CD14-positive monocyte (primary cell): ENCODE measurements around the gene SLC43A2. TPM values are rescaled to one million over a fixed set of nuclear protein-coding genes. Genes with fewer than 3 reads are reported as not detected.

Experiments used
- DNase-seq, 3 donors: peaks; one replicate each; pipeline ENCODE4 v3.0.0-alpha.2; 2011 to 2022
- H2AFZ ChIP-seq: 2 replicates; pipeline ENCODE4 v1.6.0; 2012; ENCODE audit warnings: mild to moderate bottlenecking, low read depth, low read length, inconsistent platforms; ENCODE audit not compliant: insufficient read depth, poor library complexity, severe bottlenecking
- H3K27ac ChIP-seq, 2 donors: 1 replicate in 1 of 2; 2 replicates in 1 of 2; pipeline ENCODE4 v1.5.1; 2012 to 2013; ENCODE audit warnings: low read length in 2 of 2, control low read depth in 1 of 2, inconsistent platforms in 1 of 2, low read depth in 1 of 2, mild to moderate bottlenecking in 1 of 2
- H3K27me3 ChIP-seq, 2 donors: one replicate each; pipeline versions ENCODE4 v1.6.0 to v1.6.1; 2011 to 2013; ENCODE audit warnings: low read length in 2 of 2; ENCODE audit not compliant: control insufficient read depth in 2 of 2, insufficient read depth in 2 of 2
- H3K36me3 ChIP-seq, 2 donors: replicated peaks in 1 of 2; 1 replicate in 1 of 2; 2 replicates in 1 of 2; pipeline versions ENCODE4 v1.5.1 to v1.6.1; 2012 to 2013; ENCODE audit warnings: low read length in 2 of 2, control low read depth in 1 of 2, inconsistent platforms in 1 of 2, mild to moderate bottlenecking in 1 of 2; ENCODE audit not compliant: insufficient read depth in 2 of 2, control insufficient read depth in 1 of 2
- H3K4me1 ChIP-seq, 2 donors: 1 replicate in 1 of 2; 2 replicates in 1 of 2; pipeline versions ENCODE4 v1.5.1 to v1.6.1; 2012 to 2013; ENCODE audit warnings: low read length in 2 of 2, control low read depth in 1 of 2, inconsistent platforms in 1 of 2, mild to moderate bottlenecking in 1 of 2, moderate library complexity in 1 of 2; ENCODE audit not compliant: insufficient read depth in 2 of 2, control insufficient read depth in 1 of 2
- H3K4me2 ChIP-seq: replicated peaks from 2 replicates; pipeline ENCODE3; 2012; ENCODE audit warnings: low read length, moderate library complexity, mild to moderate bottlenecking; ENCODE audit not compliant: poor library complexity, severe bottlenecking; ENCODE audit errors: extremely low read depth
- H3K4me3 ChIP-seq, 3 experiments: fragments of 200-600 bp in 1 of 3; sonication (generic) in 1 of 3; replicated peaks in 1 of 3; 1 replicate in 2 of 3; 2 replicates in 1 of 3; pipeline ENCODE4 v1.5.1; 2011 to 2013; ENCODE audit warnings: low read length in 3 of 3, mild to moderate bottlenecking in 3 of 3, control low read depth in 2 of 3, low read depth in 2 of 3, inconsistent platforms in 1 of 3, moderate library complexity in 1 of 3
- H3K79me2 ChIP-seq: 2 replicates; pipeline ENCODE4 v1.6.0; 2012; ENCODE audit warnings: mild to moderate bottlenecking, control low read depth, inconsistent platforms, low read length, moderate library complexity; ENCODE audit not compliant: insufficient read depth
- H3K9ac ChIP-seq: 2 replicates; pipeline ENCODE4 v1.6.0; 2017; ENCODE audit warnings: low read length, mild to moderate bottlenecking; ENCODE audit not compliant: insufficient read depth, poor library complexity, severe bottlenecking
- H3K9me3 ChIP-seq, 2 donors: replicated peaks in 1 of 2; 1 replicate in 1 of 2; 2 replicates in 1 of 2; pipeline versions ENCODE4 v1.5.1 to v1.6.1; 2012 to 2013; ENCODE audit warnings: low read length in 2 of 2, control low read depth in 1 of 2; ENCODE audit not compliant: control insufficient read depth in 1 of 2, insufficient read depth in 1 of 2
- H4K20me1 ChIP-seq: 2 replicates; pipeline ENCODE4 v1.6.0; 2012; ENCODE audit warnings: mild to moderate bottlenecking, low read length, control low read depth, moderate library complexity; ENCODE audit not compliant: insufficient read depth
- H3K27ac Mint-ChIP-seq, 7 donors: one replicate each; pipeline ENCODE4 v1.8.0; 2020; ENCODE audit warnings: mild to moderate bottlenecking in 7 of 7, mixed read lengths in 7 of 7, moderate library complexity in 6 of 7, inconsistent platforms in 2 of 7
- H3K27me3 Mint-ChIP-seq, 3 donors: one replicate each; pipeline ENCODE4 v1.8.0; 2021 to 2022; ENCODE audit warnings: low read depth in 3 of 3, mild to moderate bottlenecking in 3 of 3, mixed read lengths in 3 of 3, moderate library complexity in 3 of 3, inconsistent platforms in 1 of 3
- H3K36me3 Mint-ChIP-seq, 2 donors: one replicate each; pipeline ENCODE4 v1.8.0; 2020; ENCODE audit warnings: mixed read lengths in 2 of 2, inconsistent platforms in 1 of 2, mild to moderate bottlenecking in 1 of 2
- H3K4me1 Mint-ChIP-seq: one replicate; pipeline ENCODE4 v1.8.0; 2020; ENCODE audit warnings: mild to moderate bottlenecking, mixed read lengths
- H3K4me3 Mint-ChIP-seq, 2 donors: one replicate each; pipeline ENCODE4 v1.8.0; 2020; ENCODE audit warnings: mild to moderate bottlenecking in 2 of 2, mixed read lengths in 2 of 2, moderate library complexity in 1 of 2
- H3K9me3 Mint-ChIP-seq, 7 donors: one replicate each; pipeline ENCODE4 v1.8.0; 2020 to 2022; ENCODE audit warnings: mixed read lengths in 7 of 7, mild to moderate bottlenecking in 6 of 7, moderate library complexity in 6 of 7, inconsistent platforms in 2 of 7
- WGBS: methylation state at CpG from one replicate; pipeline ENCODE4 v1.1.5; 2013; ENCODE audit warnings: missing lambda C conversion rate; ENCODE audit not compliant: insufficient coverage; 5-methylcytosine and 5-hydroxymethylcytosine counted together
- intact Hi-C, 2 donors: fragments of 100-400 bp; cut with micrococcal nuclease; formaldehyde crosslinking; loops; one replicate each; pipeline versions ENCODE4 v1.15.0 to v1.15.1; 2023
- polyA plus RNA-seq, 3 donors: library from polyadenylated mRNA; depleted of rRNA in 1 of 3; unstranded in 2 of 3; stranded (reverse) in 1 of 3; fragments of 300-500 nt in 2 of 3; fragments of >200 nt in 1 of 3; fragmentation: Illumina TruSeq in 2 of 3; gene quantifications; 1 replicate in 2 of 3; 2 replicates in 1 of 3; pipeline ENCODE4 v1.2.3, GENCODE V29; 2012 to 2021
- TF ChIP-seq, protein P1 (sequence below): fragments of 200-600 bp; IDR thresholded peaks from one replicate; pipeline ENCODE4 v1.8.0; 2022; ENCODE audit warnings: antibody characterized with exemption, mild to moderate bottlenecking

Gene SLC43A2
- polyA plus RNA-seq, 3 donors = 115 to 151 (median 117) TPM

DNA sequence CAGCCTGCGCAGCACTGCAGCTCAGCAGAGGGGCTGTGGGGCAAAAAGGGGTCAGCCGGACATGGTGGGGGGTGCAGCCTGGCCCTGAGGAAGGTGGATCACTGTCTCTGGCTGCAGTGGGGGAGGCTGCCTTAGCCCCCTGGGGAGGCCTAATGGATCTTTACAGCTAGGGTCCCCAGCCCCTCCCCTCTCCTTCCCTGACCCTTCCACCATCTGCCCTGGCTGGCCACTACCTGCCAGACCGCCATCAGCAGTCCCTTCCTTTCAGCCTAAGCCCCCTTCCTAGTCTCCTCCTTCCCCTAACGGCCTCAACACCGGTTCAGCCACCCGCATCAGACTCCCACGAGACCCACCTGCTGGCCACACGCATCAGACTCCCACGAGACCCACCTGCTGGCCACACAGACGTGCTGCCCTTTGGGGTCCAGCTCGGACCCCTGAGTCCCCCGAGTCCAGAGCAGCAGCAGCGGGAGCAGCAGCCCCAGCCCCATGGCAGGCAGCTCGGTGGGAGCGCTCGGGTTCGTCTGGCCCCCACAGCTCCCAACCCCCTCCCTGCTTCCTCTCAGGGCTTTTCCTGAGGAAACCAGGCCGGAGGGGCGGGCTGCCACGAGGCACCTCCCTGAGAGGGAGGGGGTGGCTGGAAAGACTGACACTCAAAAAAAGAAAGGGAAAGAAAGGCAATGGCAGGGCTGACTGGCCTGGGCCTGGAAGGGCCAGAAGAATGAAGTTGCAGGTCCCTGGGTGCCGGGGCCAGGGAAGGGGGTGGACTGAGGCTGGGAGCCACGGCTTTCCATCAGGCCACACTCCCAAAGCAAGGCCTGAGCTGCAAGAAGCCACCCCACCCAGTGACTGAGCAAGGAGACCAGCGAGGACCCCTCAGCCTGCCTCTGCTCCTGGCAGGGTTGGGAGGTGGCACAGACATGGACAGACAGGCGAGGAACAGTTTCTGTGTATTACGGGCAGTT, 16.9 kb upstream of the SLC43A2 start, which contains the start of gene SCARF1:
SCARF1 (minus strand) TSS at position 526 of the 965 bp plus-strand sequence; CDS start at position 491, 35 bp downstream.
- Mint-ChIP-seq H3K4me1 (peaks cover 49% of the 10 kb centered on the region), H3K27me3 (peaks cover 0 to 20% (median 7%) of the 10 kb centered on the region in 3 donors)

More for the DNA sequence above, 16.9 kb upstream of the SLC43A2 start, which contains the start of gene SCARF1:
- no peaks in the 10 kb centered on the region for H3K27me3 ChIP-seq
- Mint-ChIP-seq H3K4me3 (peak within 1 kb of the TSS; percentile 84 to 91), H3K9me3 (peaks cover 0 to 3% (median 0%) of the 10 kb centered on the region in 7 donors), H3K27ac (peak within 1 kb of the TSS; percentile 85 to 94 (median 90)), H3K36me3 (peaks cover 18 to 23% of the 10 kb centered on the region in 2 donors)
- intact Hi-C loops = loop anchor here (5.0 to 10.0 kb wide), 6 partner anchors 33 to 749 kb away; partner anchors contain the start of gene TLCD2 (in 1 of the 2)
- peak within 1 kb of the TSS; percentile 74 for H2AFZ ChIP-seq
- H3K4me2 ChIP-seq = peak within 1 kb of the TSS; percentile 88
- H3K27ac ChIP-seq = peak within 1 kb of the TSS; percentile 62 to 88
- WGBS = 9% methylated on average over 15 of the region's 25 CpGs
- no peaks in the 10 kb centered on the region for H3K79me2 ChIP-seq
- TF ChIP-seq, protein P1, sequence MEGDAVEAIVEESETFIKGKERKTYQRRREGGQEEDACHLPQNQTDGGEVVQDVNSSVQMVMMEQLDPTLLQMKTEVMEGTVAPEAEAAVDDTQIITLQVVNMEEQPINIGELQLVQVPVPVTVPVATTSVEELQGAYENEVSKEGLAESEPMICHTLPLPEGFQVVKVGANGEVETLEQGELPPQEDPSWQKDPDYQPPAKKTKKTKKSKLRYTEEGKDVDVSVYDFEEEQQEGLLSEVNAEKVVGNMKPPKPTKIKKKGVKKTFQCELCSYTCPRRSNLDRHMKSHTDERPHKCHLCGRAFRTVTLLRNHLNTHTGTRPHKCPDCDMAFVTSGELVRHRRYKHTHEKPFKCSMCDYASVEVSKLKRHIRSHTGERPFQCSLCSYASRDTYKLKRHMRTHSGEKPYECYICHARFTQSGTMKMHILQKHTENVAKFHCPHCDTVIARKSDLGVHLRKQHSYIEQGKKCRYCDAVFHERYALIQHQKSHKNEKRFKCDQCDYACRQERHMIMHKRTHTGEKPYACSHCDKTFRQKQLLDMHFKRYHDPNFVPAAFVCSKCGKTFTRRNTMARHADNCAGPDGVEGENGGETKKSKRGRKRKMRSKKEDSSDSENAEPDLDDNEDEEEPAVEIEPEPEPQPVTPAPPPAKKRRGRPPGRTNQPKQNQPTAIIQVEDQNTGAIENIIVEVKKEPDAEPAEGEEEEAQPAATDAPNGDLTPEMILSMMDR = no peak
- peaks cover 0 to under 1% of the 10 kb centered on the region in 2 donors for H3K36me3 ChIP-seq
- H4K20me1 ChIP-seq = peaks cover 7% of the 10 kb centered on the region
- no peaks in the 10 kb centered on the region for H3K9me3 ChIP-seq
- peak within 1 kb of the TSS; percentile 25 to 81 (median 54) for H3K4me3 ChIP-seq
- peaks cover 49 to 62% of the 10 kb centered on the region in 2 donors for H3K4me1 ChIP-seq
- peak within 1 kb of the TSS; percentile 73 for H3K9ac ChIP-seq
- DNase-seq = peak; percentile 45 to 56 (median 46)
